Fibroblast of skin of left quadriceps (primary cell): ENCODE data around the gene HJV.

ENCODE experiments used
- DNase-seq, 2 experiments: peaks; one replicate each; pipeline ENCODE4 v3.0.0-alpha.2; 2013; ENCODE audit warnings: low read depth in 2 of 2

The HJV gene

DNA sequence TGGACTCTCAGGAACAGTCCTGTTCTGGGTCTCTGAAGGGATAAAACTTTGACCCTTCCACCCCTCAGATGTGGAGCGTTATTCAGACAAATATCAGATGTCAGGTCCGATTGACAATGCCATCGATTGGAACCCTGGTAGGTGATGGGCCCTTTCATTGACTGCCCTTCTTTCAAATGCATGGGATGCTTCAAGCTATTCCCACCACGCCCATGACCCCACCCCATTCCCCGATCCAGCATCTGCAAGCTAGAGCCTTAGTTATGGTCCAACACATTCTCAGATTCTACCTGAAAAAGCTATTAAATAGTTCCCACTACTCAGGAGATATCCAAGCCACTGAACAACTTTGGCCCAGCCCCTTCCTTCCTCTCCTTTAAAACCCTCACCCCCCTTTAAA lies 44.5 kb downstream of the HJV start:
- DNase-seq, result no peak

DNA sequence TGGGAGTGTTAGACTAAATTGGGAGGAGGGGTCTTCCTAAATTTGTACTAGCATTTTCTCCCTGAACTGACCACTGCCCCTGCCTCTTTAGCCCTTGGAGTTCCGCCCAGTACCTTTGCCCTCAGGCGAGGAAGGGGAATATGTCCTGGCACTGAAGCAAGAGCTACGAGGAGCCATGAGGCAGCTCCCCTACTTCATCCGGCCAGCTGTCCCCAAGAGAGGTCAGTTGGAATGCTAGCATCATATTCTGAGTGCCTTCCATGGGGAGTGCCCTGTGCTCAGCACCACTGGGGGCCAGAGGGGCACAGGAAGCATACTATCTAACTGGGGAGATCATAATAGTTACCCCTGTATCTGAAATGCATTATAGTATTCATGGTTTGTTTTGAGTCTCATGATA lies 46.3 kb downstream of the HJV start:
- DNase-seq, result no peak

DNA sequence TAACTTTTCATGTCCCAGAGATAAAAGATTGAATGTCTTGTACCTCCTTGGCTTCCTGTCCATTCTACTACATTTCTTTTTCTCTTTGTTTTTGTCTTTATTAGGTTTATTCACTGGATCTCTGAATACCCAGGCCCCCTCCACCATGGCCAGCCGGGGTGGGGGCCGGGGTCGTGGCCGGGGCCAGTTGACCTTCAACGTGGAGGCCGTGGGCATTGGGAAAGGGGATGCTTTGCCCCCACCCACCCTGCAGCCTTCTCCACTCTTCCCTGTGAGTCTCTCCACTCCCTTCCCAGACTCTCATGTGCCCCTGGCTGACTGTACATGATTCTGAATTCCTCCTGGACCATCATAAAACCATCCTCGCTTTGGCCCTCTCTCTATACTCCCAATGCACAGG lies 46.8 kb downstream of the HJV start:
- no peak for DNase-seq

- DNase-seq, result no peak
Measured at GRCh38 chr1:145972580-145972979, 49.0 kb downstream of the HJV start.
